GM19099 (cell line): ENCODE measurements around the gene ARHGEF11.

Experiments used
- POLR2A ChIP-seq: IDR thresholded peaks from 3 replicates; pipeline ENCODE4 v1.6.1; 2011; ENCODE audit warnings: low read depth; ENCODE audit not compliant: insufficient read length; ENCODE audit errors: extremely low read depth

Gene ARHGEF11

GRCh38 chr1:157028674-157029073, 16.9 kb downstream of the ARHGEF11 start:
- TF ChIP-seq POLR2A = no peak

- TF ChIP-seq POLR2A = no peak
These were observed 19.7 kb downstream of the ARHGEF11 start for GRCh38 chr1:157025856-157026255.

- no peak for TF ChIP-seq POLR2A
These were observed 20.2 kb downstream of the ARHGEF11 start for GRCh38 chr1:157025385-157025784.

GRCh38 chr1:157021688-157022087, 23.9 kb downstream of the ARHGEF11 start:
- TF ChIP-seq POLR2A = no peak

GRCh38 chr1:157019457-157019856, 26.1 kb downstream of the ARHGEF11 start:
- no peak for TF ChIP-seq POLR2A

GRCh38 chr1:157011845-157012244, 33.7 kb downstream of the ARHGEF11 start:
- no peak for TF ChIP-seq POLR2A

GRCh38 chr1:157008502-157008901, 37.0 kb downstream of the ARHGEF11 start:
- TF ChIP-seq POLR2A = no peak

GRCh38 chr1:157007306-157007705, 38.2 kb downstream of the ARHGEF11 start:
- TF ChIP-seq POLR2A = no peak

GRCh38 chr1:157006676-157007075, 38.9 kb downstream of the ARHGEF11 start:
- TF ChIP-seq POLR2A = no peak

GRCh38 chr1:157005965-157006364, 39.6 kb downstream of the ARHGEF11 start:
- TF ChIP-seq POLR2A = no peak

GRCh38 chr1:157004806-157005205, 40.7 kb downstream of the ARHGEF11 start:
- TF ChIP-seq POLR2A = no peak

GRCh38 chr1:157004327-157004726, 41.2 kb downstream of the ARHGEF11 start:
- TF ChIP-seq POLR2A = no peak

GRCh38 chr1:157001304-157001703, 44.2 kb downstream of the ARHGEF11 start:
- no peak for TF ChIP-seq POLR2A

- no peak for TF ChIP-seq POLR2A
These were observed 44.9 kb downstream of the ARHGEF11 start for GRCh38 chr1:157000686-157001085.

GRCh38 chr1:156999596-157000320, 45.8 kb downstream of the ARHGEF11 start:
- no peak for TF ChIP-seq POLR2A

- no peak for TF ChIP-seq POLR2A
These were observed 46.6 kb downstream of the ARHGEF11 start for GRCh38 chr1:156998840-156999500.
